Common myeloid progenitor, CD34-positive (primary cell): ENCODE results near the gene IFNA10.
"Not testable (repeated sequence)": the region's sequence is repeated elsewhere in the genome, so short reads cannot be mapped to it uniquely, and the experiment has no call there.

ENCODE experiments used
- CTCF ChIA-PET: fragments of 350-600 bp; sonication (Branson Sonifier 250); formaldehyde crosslinking; loops from one replicate; lab custom pipeline; 2021; ENCODE audit warnings: antibody characterized with exemption; lab: Charles Lee
- POLR2A ChIA-PET: fragments of 350-600 bp; sonication (Branson Sonifier 250); formaldehyde crosslinking; loops from one replicate; lab custom pipeline; 2021; ENCODE audit warnings: antibody characterized with exemption; lab: Charles Lee
- DNase-seq, 3 donors: peaks; one replicate each; pipeline versions ENCODE4 v3.0.0 to v3.0.0-alpha.2; 2013
- H3K27ac ChIP-seq, 2 experiments: 1 replicate in 1 of 2; 2 replicates in 1 of 2; pipeline ENCODE4 v1.7.0; 2013; ENCODE audit warnings: inconsistent platforms in 2 of 2, low read length in 2 of 2, mild to moderate bottlenecking in 2 of 2, low read depth in 1 of 2, moderate library complexity in 1 of 2; ENCODE audit not compliant: severe bottlenecking in 2 of 2, insufficient read depth in 1 of 2, poor library complexity in 1 of 2
- H3K27me3 ChIP-seq, 5 experiments: replicated peaks in 2 of 5; 1 replicate in 3 of 5; 2 replicates in 2 of 5; pipeline versions ENCODE4 v1.6.1 to v1.7.0; 2013; ENCODE audit warnings: low read length in 4 of 5, mild to moderate bottlenecking in 2 of 5, moderate library complexity in 2 of 5, inconsistent platforms in 1 of 5; ENCODE audit not compliant: insufficient read depth in 5 of 5, control insufficient read depth in 4 of 5
- H3K36me3 ChIP-seq, 4 experiments: 1 replicate in 2 of 4; 2 replicates in 2 of 4; pipeline versions ENCODE4 v1.6.1 to v1.7.0; 2013; ENCODE audit warnings: low read length in 3 of 4, control low read depth in 1 of 4, mild to moderate bottlenecking in 1 of 4; ENCODE audit not compliant: control insufficient read depth in 4 of 4, insufficient read depth in 4 of 4
- H3K4me1 ChIP-seq, 4 experiments: 1 replicate in 3 of 4; 2 replicates in 1 of 4; pipeline versions ENCODE4 v1.6.1 to v1.7.1; 2013; ENCODE audit warnings: low read length in 3 of 4, mild to moderate bottlenecking in 3 of 4, control low read depth in 1 of 4, inconsistent platforms in 1 of 4, moderate library complexity in 1 of 4; ENCODE audit not compliant: control insufficient read depth in 4 of 4, insufficient read depth in 4 of 4; ENCODE audit errors: control extremely low read depth in 1 of 4
- H3K4me3 ChIP-seq, 7 experiments: 1 replicate in 4 of 7; 2 replicates in 3 of 7; pipeline versions ENCODE4 v1.5.1 to v1.7.0; 2013; ENCODE audit warnings: mild to moderate bottlenecking in 7 of 7, low read length in 6 of 7, moderate library complexity in 6 of 7, inconsistent platforms in 2 of 7, low read depth in 2 of 7, control low read depth in 1 of 7; ENCODE audit not compliant: insufficient read depth in 4 of 7, control insufficient read depth in 1 of 7; ENCODE audit errors: extremely low read depth in 1 of 7
- H3K9me3 ChIP-seq, 5 experiments: 1 replicate in 4 of 5; 2 replicates in 1 of 5; pipeline versions ENCODE4 v1.6.1 to v1.7.1; 2013; ENCODE audit warnings: low read length in 4 of 5, mild to moderate bottlenecking in 2 of 5, inconsistent platforms in 1 of 5, low read depth in 1 of 5, moderate library complexity in 1 of 5; ENCODE audit not compliant: control insufficient read depth in 4 of 5, insufficient read depth in 2 of 5; ENCODE audit errors: control extremely low read depth in 1 of 5
- WGBS: methylation state at CpG from one replicate; pipeline ENCODE4 v1.1.5; 2013; ENCODE audit not compliant: insufficient coverage; 5-methylcytosine and 5-hydroxymethylcytosine counted together

Gene IFNA10

DNA sequence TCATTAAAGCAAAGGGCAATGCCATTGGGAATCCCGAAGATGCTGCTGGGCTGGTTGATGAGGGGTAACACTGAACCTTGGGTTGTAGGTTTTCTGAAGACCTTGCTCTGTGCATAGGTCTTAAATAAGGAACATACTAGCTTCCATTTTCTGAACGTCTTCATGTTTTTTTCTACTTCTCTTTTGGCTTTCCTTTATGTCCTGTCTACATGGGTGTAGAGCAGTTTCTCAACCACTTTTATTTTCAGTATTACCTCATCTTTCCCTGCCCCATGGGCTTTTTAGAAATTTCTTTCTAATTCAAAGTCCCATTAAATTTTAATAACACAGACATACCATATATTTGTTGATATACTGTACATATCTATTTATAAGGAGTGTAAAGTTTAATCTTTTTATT is 33.0 kb upstream of the IFNA10 start, which contains the start of gene IFNA14:
Gene IFNA14, minus strand, starts transcription at position 95 of the 400 bp plus-strand sequence. Its CDS starts 70 bp downstream, at position 25.
- H3K9me3 ChIP-seq = no peaks in the 10 kb centered on the region
- WGBS = 0% methylated on average over 1 of the region's 2 CpGs
- DNase-seq = peak in 1 of 3 donors; percentile 2
- H3K36me3 ChIP-seq = no peaks in the 10 kb centered on the region
- no peak within 1 kb of the TSS for H3K27ac ChIP-seq
- H3K27me3 ChIP-seq = no peaks in the 10 kb centered on the region
- peaks cover 2 to 10% (median 5%) of the 10 kb centered on the region in 4 experiments for H3K4me1 ChIP-seq
- no peak within 1 kb of the TSS for H3K4me3 ChIP-seq
- POLR2A ChIA-PET = no interaction called here
- CTCF ChIA-PET = interaction anchor here (1.5 to 2.1 kb wide), 2 partner anchors 12 to 163 kb away, joined by 5 to 9 read pairs; no protein-coding TSS in a partner anchor

DNA sequence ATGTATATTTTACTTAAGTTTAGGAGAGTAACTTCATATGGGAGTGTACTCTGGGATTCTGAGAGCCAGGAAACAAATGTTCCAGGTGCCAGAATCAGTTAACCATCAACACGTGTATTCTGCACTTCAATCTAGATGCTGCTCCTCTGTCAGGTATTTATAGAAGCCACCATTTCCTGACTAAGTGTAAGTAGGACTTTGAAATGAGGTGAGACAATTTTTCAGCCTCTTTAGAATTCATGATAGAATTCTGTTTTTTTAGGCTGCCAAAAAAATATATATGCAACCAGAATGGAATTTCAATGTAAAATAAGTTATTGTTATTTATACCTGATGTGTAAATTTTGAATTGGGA is 29.4 kb upstream of the IFNA10 start:
- CTCF ChIA-PET = interaction anchor here (0.7 to 3.7 kb wide), 33 partner anchors 9 to 568 kb away, joined by 3 to 24 read pairs (median 4); partner anchors contain the start of gene KLHL9
- POLR2A ChIA-PET = not testable (repeated sequence)

DNA sequence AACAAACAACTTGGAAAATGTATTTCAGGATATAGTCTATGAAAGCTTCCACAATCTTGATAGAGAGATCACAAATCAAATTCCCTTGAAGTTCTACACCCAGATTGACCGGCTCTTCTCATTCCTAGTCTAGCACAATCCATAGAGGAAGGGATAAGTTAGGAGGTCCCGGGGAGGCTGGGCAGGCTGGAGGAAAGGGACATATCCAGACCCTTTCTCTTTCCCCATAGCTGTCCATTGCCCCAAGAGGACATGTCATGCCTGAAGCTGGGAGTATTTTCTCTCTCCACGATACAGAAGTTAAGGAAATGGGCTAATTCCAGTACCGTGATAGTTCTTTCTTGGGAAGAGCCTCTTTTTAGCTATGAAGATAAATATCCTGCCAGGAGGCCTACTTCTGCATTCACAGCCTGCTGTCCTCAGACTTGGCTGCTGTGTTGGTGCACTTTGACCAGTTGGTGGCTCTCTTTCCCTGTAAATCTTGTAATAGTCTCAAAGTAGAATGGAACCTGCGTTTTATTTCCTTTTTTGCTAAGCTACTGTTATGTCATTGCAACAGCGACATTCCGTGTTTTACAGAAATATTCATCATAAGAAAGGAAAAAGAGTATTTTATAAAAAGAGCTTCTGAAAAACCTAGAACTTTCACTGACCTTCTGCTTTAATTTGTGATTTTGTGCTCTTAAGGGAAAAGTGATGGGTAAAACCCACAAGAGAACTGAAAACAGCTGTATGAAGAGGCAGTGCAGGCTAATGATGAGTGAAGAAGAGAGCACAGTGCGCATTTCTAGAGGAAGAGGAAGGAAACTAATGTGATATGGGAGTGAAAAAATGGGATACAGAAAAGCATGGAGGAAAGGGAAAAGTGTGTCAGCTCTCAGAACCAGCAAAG is 28.8 kb upstream of the IFNA10 start:
- WGBS = 44% methylated on average over 4 of the region's 8 CpGs
- H3K9me3 ChIP-seq, POLR2A ChIA-PET, H3K36me3 ChIP-seq, H3K27me3 ChIP-seq, H3K4me1 ChIP-seq, H3K27ac ChIP-seq: not testable (repeated sequence)
- CTCF ChIA-PET = interaction anchor here (0.7 to 3.7 kb wide), 37 partner anchors 9 to 568 kb away, joined by 3 to 24 read pairs (median 4); partner anchors contain the start of gene KLHL9
- peak overlapping the region in 4 of 7 experiments; percentile 13 to 58 (median 29) for H3K4me3 ChIP-seq
- DNase-seq = peak; percentile 72 to 84 (median 81)

More for the DNA sequence above, 29.4 kb upstream of the IFNA10 start:
- not testable (repeated sequence) for DNase-seq, H3K27me3 ChIP-seq, H3K36me3 ChIP-seq, H3K27ac ChIP-seq, H3K4me1 ChIP-seq, H3K4me3 ChIP-seq, H3K9me3 ChIP-seq
- WGBS = no CpG with 5 or more reads among the region's 1 CpG

DNA sequence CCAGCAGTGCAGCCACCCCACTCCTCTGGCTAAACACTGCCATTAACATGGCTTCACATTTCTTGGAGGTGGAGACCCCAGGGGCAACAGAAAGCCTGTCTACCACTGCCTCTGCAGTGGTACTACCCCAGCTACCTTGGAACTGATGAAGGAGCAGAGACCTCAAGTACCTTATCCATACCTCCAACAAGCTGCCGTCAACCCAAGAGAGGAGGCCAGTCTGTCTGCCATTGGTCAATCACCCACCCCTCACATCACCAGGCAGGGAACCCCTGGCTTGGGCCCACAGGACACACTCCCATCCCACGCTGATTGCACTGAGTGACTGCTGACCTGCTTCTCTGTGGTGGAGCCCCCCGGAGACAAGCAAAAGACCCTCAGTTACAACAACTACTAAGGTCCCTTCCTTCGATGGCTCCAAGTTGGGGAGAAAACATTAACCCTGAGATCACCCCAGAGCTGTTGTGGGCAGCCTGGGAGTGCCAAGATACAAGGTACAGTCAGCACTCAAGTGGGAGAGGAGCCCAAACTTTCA is 27.3 kb upstream of the IFNA10 start:
- Histone ChIP-seq H3K9me3 (no peaks in the 10 kb centered on the region), H3K4me1 (peaks cover 0 to 3% (median 0%) of the 10 kb centered on the region in 4 experiments), H3K27me3 (no peaks in the 10 kb centered on the region), H3K36me3 (no peaks in the 10 kb centered on the region), H3K27ac (no peak overlapping the region), H3K4me3 (no peak overlapping the region)
- no peak for DNase-seq
- ChIA-PET POLR2A (no interaction called here), CTCF (interaction anchor here (0.9 to 3.7 kb wide), 9 partner anchors 19 to 228 kb away, joined by 3 to 24 read pairs (median 8); no protein-coding TSS in a partner anchor)
- 100% methylated on average over 3 of the region's 4 CpGs for WGBS

DNA sequence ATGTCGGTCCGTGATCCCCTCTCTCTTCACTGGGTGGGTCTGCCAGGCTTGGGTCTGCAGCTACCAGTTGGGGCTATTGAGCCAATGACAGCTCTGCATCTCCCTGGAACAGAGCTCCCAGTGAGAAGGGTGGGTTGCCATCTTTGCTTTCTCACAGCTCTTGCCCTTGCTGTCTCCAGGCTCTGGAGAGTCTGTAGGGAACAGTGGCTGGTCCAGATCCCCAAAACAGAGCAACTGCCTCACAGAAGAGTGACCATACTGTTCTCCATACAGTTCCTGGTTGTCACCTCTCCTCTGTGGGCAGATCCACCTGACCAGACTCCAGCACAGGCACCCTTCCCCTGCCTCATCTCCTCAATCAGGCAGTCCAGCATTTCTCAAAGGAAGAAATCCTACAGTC is 26.3 kb upstream of the IFNA10 start:
- ChIA-PET CTCF (interaction anchor here (1.6 to 3.4 kb wide), 5 partner anchors 15 to 222 kb away, joined by 3 to 18 read pairs (median 7); no protein-coding TSS in a partner anchor), POLR2A (no interaction called here)
- Histone ChIP-seq H3K36me3 (no peaks in the 10 kb centered on the region), H3K27ac (no peak overlapping the region), H3K4me1 (peaks cover 0 to 3% (median 0%) of the 10 kb centered on the region in 4 experiments), H3K9me3 (no peaks in the 10 kb centered on the region), H3K27me3 (no peaks in the 10 kb centered on the region), H3K4me3 (no peak overlapping the region)
- WGBS = 100% methylated on average over 2 of the region's 2 CpGs
- no peak for DNase-seq

DNA sequence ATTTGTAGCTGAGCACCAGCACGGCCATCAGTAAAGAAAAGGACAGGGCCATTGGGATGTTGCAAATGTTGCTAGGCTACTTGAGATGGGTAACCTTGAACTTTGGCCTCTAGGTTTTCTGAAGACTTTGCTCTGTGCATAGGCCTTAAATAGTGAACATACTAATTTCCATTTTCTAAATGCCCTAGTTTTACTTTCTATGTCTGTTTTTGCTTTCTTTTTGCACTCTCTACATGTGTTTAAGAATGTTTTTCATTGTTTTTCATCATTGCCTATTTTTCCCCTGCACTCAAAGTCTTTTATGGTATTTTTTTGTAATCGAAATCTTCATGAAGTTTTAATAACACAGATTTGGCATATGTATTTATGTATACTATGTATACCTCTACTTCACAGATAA is 21.2 kb upstream of the IFNA10 start, which contains the start of gene IFNA17:
Gene IFNA17, minus strand, starts transcription at position 101 of the 400 bp plus-strand sequence. Its CDS starts 49 bp downstream, at position 52.
- no peak within 1 kb of the TSS for H3K4me3 ChIP-seq
- no peak for DNase-seq
- H3K36me3 ChIP-seq = no peaks in the 10 kb centered on the region
- ChIA-PET POLR2A (no interaction called here), CTCF (no interaction called here)
- H3K27ac ChIP-seq = no peak within 1 kb of the TSS
- H3K9me3 ChIP-seq = peaks cover 0 to 2% (median 0%) of the 10 kb centered on the region in 5 experiments
- H3K27me3 ChIP-seq = no peaks in the 10 kb centered on the region
- WGBS = no CpG with 5 or more reads among the region's 2 CpGs
- H3K4me1 ChIP-seq = no peaks in the 10 kb centered on the region
